Measurements from ENCODE around the gene AGTRAP.

AGTRAP gene

GRCh38 chr1:11779715-11780379 is 43.9 kb downstream of the AGTRAP start:
- no peak for TF ChIP-seq CTCF (IDR thresholded peaks at IDR 0.05; ENCODE audit: extremely low read depth, insufficient read depth, missing control alignments)
- in situ Hi-C loops (cut with MboI; ENCODE audit: low pct_unique_long_range_greater_than_20kb, low sequenced_read_pairs, unreplicated experiment): no loop called here
- no peak for DNase-seq (ENCODE audit: low spot score)

GRCh38 chr1:11780380-11781147 is 44.6 kb downstream of the AGTRAP start:
- in situ Hi-C loops (cut with MboI; ENCODE audit: low pct_unique_long_range_greater_than_20kb, low sequenced_read_pairs, unreplicated experiment): no loop called here
- no peak for DNase-seq (ENCODE audit: low spot score)
- no peak for TF ChIP-seq CTCF (IDR thresholded peaks at IDR 0.05; ENCODE audit: extremely low read depth, insufficient read depth, missing control alignments)

GRCh38 chr1:11781297-11781696 is 45.4 kb downstream of the AGTRAP start:
- TF ChIP-seq CTCF (IDR thresholded peaks at IDR 0.05; ENCODE audit: extremely low read depth, insufficient read depth, missing control alignments): no peak
- in situ Hi-C loops (cut with MboI; ENCODE audit: low pct_unique_long_range_greater_than_20kb, low sequenced_read_pairs, unreplicated experiment): no loop called here
- no peak for DNase-seq (ENCODE audit: low spot score)

GRCh38 chr1:11782127-11782708 is 46.3 kb downstream of the AGTRAP start:
- DNase-seq (ENCODE audit: low spot score): no peak
- no peak for TF ChIP-seq CTCF (IDR thresholded peaks at IDR 0.05; ENCODE audit: extremely low read depth, insufficient read depth, missing control alignments)
- in situ Hi-C loops (cut with MboI; ENCODE audit: low pct_unique_long_range_greater_than_20kb, low sequenced_read_pairs, unreplicated experiment): no loop called here

- DNase-seq (ENCODE audit: low spot score): no peak
- in situ Hi-C loops (cut with MboI; ENCODE audit: low pct_unique_long_range_greater_than_20kb, low sequenced_read_pairs, unreplicated experiment): no loop called here
- TF ChIP-seq CTCF (IDR thresholded peaks at IDR 0.05; ENCODE audit: extremely low read depth, insufficient read depth, missing control alignments): no peak
Measured at GRCh38 chr1:11783556-11783955, 47.6 kb downstream of the AGTRAP start.

GRCh38 chr1:11784256-11784992 is 48.5 kb downstream of the AGTRAP start:
- no peak for TF ChIP-seq CTCF (IDR thresholded peaks at IDR 0.05; ENCODE audit: extremely low read depth, insufficient read depth, missing control alignments)
- in situ Hi-C loops (cut with MboI; ENCODE audit: low pct_unique_long_range_greater_than_20kb, low sequenced_read_pairs, unreplicated experiment): no loop called here
- DNase-seq (ENCODE audit: low spot score): no peak

Data from GM13977 (cell line).